GM06990 (cell line): Measurements from ENCODE around the gene DNAH9.
A peak's percentile ranks its signal among the peaks of the same experiment; 100 is the strongest.

Source experiments
- DNase-seq: peaks from one replicate; pipeline ENCODE4 v3.0.0-alpha.2; 2011; ENCODE audit not compliant: insufficient read length; ENCODE audit errors: extremely low read depth
- H3K27me3 ChIP-seq: replicated peaks from 2 replicates; pipeline ENCODE4 v1.6.0; 2011; ENCODE audit warnings: low read length; ENCODE audit not compliant: control insufficient read depth, insufficient read depth
- H3K36me3 ChIP-seq: 2 replicates; pipeline ENCODE4 v1.5.1; 2011; ENCODE audit warnings: low read length; ENCODE audit not compliant: control insufficient read depth, insufficient read depth
- H3K4me3 ChIP-seq: replicated peaks from 2 replicates; pipeline ENCODE4 v1.5.1; 2011; ENCODE audit warnings: low read depth, mild to moderate bottlenecking, control low read depth, low read length
- CTCF ChIP-seq: IDR thresholded peaks from 2 replicates; pipeline ENCODE4 v1.5.1; 2011; ENCODE audit warnings: low read length, control low read depth, mild to moderate bottlenecking, inconsistent platforms; ENCODE audit not compliant: insufficient read depth, poor library complexity, severe bottlenecking

DNAH9 gene

GRCh38 chr17:11979795-11980194 lies 381.5 kb downstream of the DNAH9 start:
- no peak for TF ChIP-seq CTCF
- DNase-seq = no peak
- peaks cover 7% of the 10 kb centered on the region for H3K36me3 ChIP-seq
- no peak overlapping the region for H3K4me3 ChIP-seq
- no peaks in the 10 kb centered on the region for H3K27me3 ChIP-seq

GRCh38 chr17:11980813-11981212 lies 382.5 kb downstream of the DNAH9 start:
- DNase-seq = no peak
- H3K36me3 ChIP-seq = peaks cover 7% of the 10 kb centered on the region
- TF ChIP-seq CTCF = peak; percentile 21
- no peaks in the 10 kb centered on the region for H3K27me3 ChIP-seq
- no peak overlapping the region for H3K4me3 ChIP-seq

GRCh38 chr17:11981862-11982261 lies 383.6 kb downstream of the DNAH9 start:
- TF ChIP-seq CTCF = no peak
- Histone ChIP-seq H3K36me3 (peaks cover 7% of the 10 kb centered on the region), H3K4me3 (no peak overlapping the region), H3K27me3 (no peaks in the 10 kb centered on the region)
- no peak for DNase-seq

- DNase-seq = no peak
- Histone ChIP-seq H3K36me3 (peaks cover 7% of the 10 kb centered on the region), H3K4me3 (no peak overlapping the region), H3K27me3 (no peaks in the 10 kb centered on the region)
- TF ChIP-seq CTCF = no peak
These were observed 388.1 kb downstream of the DNAH9 start for GRCh38 chr17:11986179-11986941.

- Histone ChIP-seq H3K27me3 (no peaks in the 10 kb centered on the region), H3K36me3 (peaks cover 7% of the 10 kb centered on the region), H3K4me3 (no peak overlapping the region)
- TF ChIP-seq CTCF = peak; percentile 28
- DNase-seq = no peak
These were observed 388.7 kb downstream of the DNAH9 start for GRCh38 chr17:11986942-11987329.

- TF ChIP-seq CTCF = no peak
- peaks cover 5% of the 10 kb centered on the region for H3K36me3 ChIP-seq
- no peak for DNase-seq
- H3K27me3 ChIP-seq = no peaks in the 10 kb centered on the region
- H3K4me3 ChIP-seq = no peak overlapping the region
These were observed 392.2 kb downstream of the DNAH9 start for GRCh38 chr17:11990363-11990983.
